ENCODE results near the gene FBLN1.
"Not testable (repeated sequence)": the region's sequence is repeated elsewhere in the genome, so short reads cannot be mapped to it uniquely, and the experiment has no call there.

The FBLN1 gene

DNA sequence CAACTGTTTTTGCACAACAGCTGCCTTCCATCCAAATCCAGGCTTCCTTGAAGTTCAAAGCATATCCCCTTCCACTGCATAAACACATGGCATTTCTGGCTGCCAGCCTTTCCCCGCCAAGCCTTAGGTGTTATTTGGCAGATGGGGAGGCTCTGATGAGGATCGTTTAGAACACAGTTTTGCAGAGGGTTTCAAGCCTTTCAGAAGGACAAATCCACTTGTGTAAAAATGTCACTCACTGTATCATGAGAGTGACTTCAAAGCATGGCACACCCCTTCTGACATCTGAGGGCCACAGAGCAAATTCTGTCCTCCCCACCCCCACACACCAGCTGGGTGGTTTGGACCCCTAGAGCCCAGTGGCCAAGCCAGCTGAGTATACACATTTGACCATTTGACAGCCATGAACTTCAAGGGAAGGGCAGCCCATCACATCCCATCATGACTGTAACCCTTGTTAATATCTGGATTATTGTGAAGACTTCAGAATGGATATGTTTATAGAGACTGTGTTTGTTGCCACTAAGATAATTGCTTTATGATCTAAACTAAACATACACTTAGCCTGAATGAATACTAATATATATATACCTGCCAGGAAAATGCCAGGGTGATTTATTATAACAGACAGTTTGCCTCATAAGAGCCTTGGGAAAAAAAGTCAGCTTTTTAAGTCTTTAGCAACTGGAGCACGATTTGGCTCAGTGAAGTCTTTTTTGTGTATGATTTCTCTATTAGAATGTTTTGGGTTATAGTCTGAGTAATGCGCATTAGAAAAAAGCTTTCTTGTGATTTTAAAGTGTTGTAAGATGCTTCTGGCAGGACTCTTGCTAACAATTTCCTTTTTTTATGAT is 31.9 kb downstream of the FBLN1 start:
- no peak overlapping the region for H3K4me3 ChIP-seq (ENCODE audit: low read length)
- TF ChIP-seq CTCF (conservative IDR thresholded peaks at IDR 0.05; ENCODE audit: low read length), result no peak
- DNase-seq (ENCODE audit: low read depth), result peak; percentile 74

- TF ChIP-seq CTCF (conservative IDR thresholded peaks at IDR 0.05; ENCODE audit: low read length), result no peak
- no peak for DNase-seq (ENCODE audit: low read depth)
- H3K4me3 ChIP-seq (ENCODE audit: low read length), result no peak overlapping the region
These were observed 32.6 kb downstream of the FBLN1 start for GRCh38 chr22:45535290-45535689.

DNA sequence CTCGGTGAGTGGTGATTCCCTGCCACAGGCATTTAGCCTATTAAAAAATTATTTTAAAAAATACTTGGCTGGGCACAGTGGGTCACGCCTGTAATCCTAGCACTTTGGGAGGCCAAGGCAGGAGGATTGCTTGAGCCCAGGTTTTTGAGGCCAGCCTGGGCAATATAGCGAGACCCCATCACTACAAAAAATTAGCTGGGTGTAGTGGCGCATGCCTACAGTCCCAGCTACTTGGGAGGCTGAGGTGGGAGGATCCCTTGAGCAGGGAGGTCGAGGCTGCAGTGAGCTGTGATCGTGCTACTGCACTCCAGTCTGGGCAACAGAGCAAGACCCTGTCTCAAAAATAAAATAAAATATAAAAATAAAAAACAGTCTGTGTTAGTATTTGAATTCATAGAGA is 33.2 kb downstream of the FBLN1 start:
- not testable (repeated sequence) for DNase-seq (ENCODE audit: low read depth); H3K4me3 ChIP-seq (ENCODE audit: low read length)

DNA sequence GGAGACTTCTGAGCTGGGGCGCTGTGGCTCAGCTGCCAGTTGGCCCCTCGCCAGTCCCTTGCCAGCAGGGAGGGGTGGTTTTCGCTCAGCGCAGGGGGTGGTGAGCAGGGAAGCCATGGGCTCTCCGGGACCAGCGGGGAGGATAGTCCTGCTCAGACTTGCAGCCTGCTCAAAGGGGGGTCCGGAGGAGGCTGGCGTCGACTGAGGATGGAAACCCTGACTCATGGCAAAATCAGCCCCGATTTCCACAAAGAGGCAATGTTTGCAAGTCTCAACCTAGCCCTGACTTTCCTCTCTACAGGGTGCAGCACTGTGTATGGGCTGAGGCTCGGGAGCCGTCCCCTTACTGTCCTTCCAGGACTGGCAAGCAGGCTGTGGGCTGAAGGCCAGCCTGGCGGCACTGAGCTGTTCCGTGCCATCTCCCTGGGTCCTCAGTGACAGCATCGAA is 35.1 kb downstream of the FBLN1 start:
- no peak overlapping the region for H3K4me3 ChIP-seq (ENCODE audit: low read length)
- peak; percentile 85 for DNase-seq (ENCODE audit: low read depth)
- TF ChIP-seq CTCF (conservative IDR thresholded peaks at IDR 0.05; ENCODE audit: low read length), result no peak

GRCh38 chr22:45538281-45538680 is 35.6 kb downstream of the FBLN1 start:
- TF ChIP-seq CTCF (conservative IDR thresholded peaks at IDR 0.05; ENCODE audit: low read length), result no peak
- no peak overlapping the region for H3K4me3 ChIP-seq (ENCODE audit: low read length)
- DNase-seq (ENCODE audit: low read depth), result no peak

DNA sequence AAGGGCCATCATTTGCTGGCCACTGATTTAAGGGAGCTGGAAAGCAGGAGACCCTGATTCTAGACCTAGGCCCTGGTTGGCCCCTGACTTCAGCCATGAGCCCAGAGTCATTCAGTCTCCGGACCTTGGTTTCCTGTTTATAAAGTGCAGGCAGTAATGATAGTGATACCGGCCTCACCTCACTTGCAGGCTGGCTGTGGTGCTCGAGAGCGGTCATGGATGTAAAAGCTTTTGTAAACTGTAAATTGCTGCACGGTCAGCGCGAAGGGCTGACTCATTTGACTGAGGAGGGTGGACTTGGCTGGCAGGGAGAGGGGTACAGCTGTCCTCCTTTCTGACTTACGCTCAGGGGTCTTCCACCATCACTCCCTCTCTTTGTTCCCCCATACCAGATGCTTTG is 37.4 kb downstream of the FBLN1 start:
- no peak for TF ChIP-seq CTCF (conservative IDR thresholded peaks at IDR 0.05; ENCODE audit: low read length)
- no peak for DNase-seq (ENCODE audit: low read depth)
- H3K4me3 ChIP-seq (ENCODE audit: low read length), result no peak overlapping the region

GRCh38 chr22:45541382-45541979 is 38.8 kb downstream of the FBLN1 start:
- no peak for DNase-seq (ENCODE audit: low read depth)
- H3K4me3 ChIP-seq (ENCODE audit: low read length), result no peak overlapping the region
- no peak for TF ChIP-seq CTCF (conservative IDR thresholded peaks at IDR 0.05; ENCODE audit: low read length)

All from AG10803 (cell line).